ENCODE data around the gene RGS13. TPM values are rescaled to one million over a fixed set of nuclear protein-coding genes. Genes with fewer than 3 reads are reported as not detected.

RGS13 gene
- 1 to 10 TPM in 1 of 3 donors, under 1 TPM in 2; 0.45 to 1.3 (median 0.77) TPM for total RNA-seq
- total RNA-seq (2013): 0.14 TPM

GRCh38 chr1:192635939-192636338 lies at the start of gene RGS13:
Gene RGS13 (plus strand): TSS chr1:192636147. CDS start chr1:192644335, 8,188 bp downstream.
- Mint-ChIP-seq H3K36me3 (no peaks in the 10 kb centered on the region), H3K27ac (no peak within 1 kb of the TSS), H3K9me3 (no peaks in the 10 kb centered on the region), H3K4me1 (no peaks in the 10 kb centered on the region), H3K27me3 (ENCODE audit: low read depth in 2 of 2) (peaks cover 0 to 10% of the 10 kb centered on the region in 2 donors), H3K4me3 (no peak within 1 kb of the TSS)
- TF ChIP-seq CTCF (IDR thresholded peaks at IDR 0.05): no peak
- no peak within 1 kb of the TSS for H3K4me3 ChIP-seq (ENCODE audit: low read length)
- no peaks in the 10 kb centered on the region for H3K4me1 ChIP-seq (ENCODE audit: control insufficient read depth, insufficient read depth, low read length)
- peaks cover 2% of the 10 kb centered on the region for H3K27me3 ChIP-seq (ENCODE audit: control insufficient read depth, insufficient read depth, low read length)
- ATAC-seq (no peak), DNase-seq (no peak)
- no peaks in the 10 kb centered on the region for H3K36me3 ChIP-seq (ENCODE audit: control insufficient read depth, insufficient read depth, low read length)
- 83% methylated on average over 4 of the region's 4 CpGs for WGBS (ENCODE audit: insufficient coverage)
- H3K9me3 ChIP-seq (ENCODE audit: control insufficient read depth, insufficient read depth, low read length): no peaks in the 10 kb centered on the region
- intact Hi-C loops (cut with micrococcal nuclease): no loop called here
- H3K27ac ChIP-seq (ENCODE audit: low read length): no peak within 1 kb of the TSS

GRCh38 chr1:192587386-192588266 lies 48.3 kb upstream of the RGS13 start:
- peaks cover 2 to 15% of the 10 kb centered on the region in 2 donors for H3K27me3 Mint-ChIP-seq (ENCODE audit: low read depth in 2 of 2)
- H3K9me3 ChIP-seq (ENCODE audit: control insufficient read depth, insufficient read depth, low read length): no peaks in the 10 kb centered on the region
- H3K4me1 Mint-ChIP-seq: no peaks in the 10 kb centered on the region
- no peaks in the 10 kb centered on the region for H3K27me3 ChIP-seq (ENCODE audit: control insufficient read depth, insufficient read depth, low read length)
- H3K4me3 Mint-ChIP-seq: no peak overlapping the region
- H3K27ac ChIP-seq (ENCODE audit: low read length): no peak overlapping the region
- intact Hi-C loops (cut with micrococcal nuclease): no loop called here
- no peak for TF ChIP-seq CTCF (IDR thresholded peaks at IDR 0.05)
- no peak overlapping the region for H3K4me3 ChIP-seq (ENCODE audit: low read length)
- H3K27ac Mint-ChIP-seq: no peak overlapping the region
- no peaks in the 10 kb centered on the region for H3K9me3 Mint-ChIP-seq
- ATAC-seq (no peak), DNase-seq (no peak)
- H3K36me3 Mint-ChIP-seq: no peaks in the 10 kb centered on the region
- no peaks in the 10 kb centered on the region for H3K36me3 ChIP-seq (ENCODE audit: control insufficient read depth, insufficient read depth, low read length)
- WGBS (ENCODE audit: insufficient coverage): 94% methylated on average over 3 of the region's 5 CpGs
- H3K4me1 ChIP-seq (ENCODE audit: control insufficient read depth, insufficient read depth, low read length): no peaks in the 10 kb centered on the region

GRCh38 chr1:192588546-192588945 lies 47.4 kb upstream of the RGS13 start:
- Mint-ChIP-seq H3K4me1 (no peaks in the 10 kb centered on the region), H3K9me3 (no peaks in the 10 kb centered on the region), H3K27me3 (ENCODE audit: low read depth in 2 of 2) (peaks cover 2 to 15% of the 10 kb centered on the region in 2 donors), H3K27ac (no peak overlapping the region), H3K4me3 (no peak overlapping the region), H3K36me3 (no peaks in the 10 kb centered on the region)
- DNase-seq (no peak), ATAC-seq (no peak)
- Histone ChIP-seq H3K4me1 (ENCODE audit: control insufficient read depth, insufficient read depth, low read length) (no peaks in the 10 kb centered on the region), H3K9me3 (ENCODE audit: control insufficient read depth, insufficient read depth, low read length) (no peaks in the 10 kb centered on the region), H3K36me3 (ENCODE audit: control insufficient read depth, insufficient read depth, low read length) (no peaks in the 10 kb centered on the region), H3K27ac (ENCODE audit: low read length) (no peak overlapping the region), H3K4me3 (ENCODE audit: low read length) (no peak overlapping the region), H3K27me3 (ENCODE audit: control insufficient read depth, insufficient read depth, low read length) (no peaks in the 10 kb centered on the region)
- intact Hi-C loops (cut with micrococcal nuclease): no loop called here
- no CpG with 5 or more reads among the region's 1 CpG for WGBS (ENCODE audit: insufficient coverage)
- no peak for TF ChIP-seq CTCF (IDR thresholded peaks at IDR 0.05)
